Adrenal gland (tissue), 12 donors: ENCODE data around the gene HENMT1. TPM values are rescaled to one million over a fixed set of nuclear protein-coding genes. Genes with fewer than 3 reads are reported as not detected.
"Not testable (repeated sequence)": the region's sequence is repeated elsewhere in the genome, so short reads cannot be mapped to it uniquely, and the experiment has no call there.

ENCODE experiments used
- DNase-seq, 7 donors: peaks; one replicate each; pipeline ENCODE4 v3.0.0-alpha.2; 2019 to 2020
- H3K27ac ChIP-seq, 5 donors: fragments of 200-600 bp; sonication (generic) in 4 of 5; 1 replicate in 3 of 5; 2 replicates in 2 of 5; pipeline versions ENCODE4 v1.5.1 to v1.8.0; 2016 to 2020; ENCODE audit warnings: mild to moderate bottlenecking in 1 of 5
- H3K27me3 ChIP-seq: fragments of 200-600 bp; 2 replicates; pipeline ENCODE4 v1.8.0; 2021
- H3K36me3 ChIP-seq, 2 donors: fragments of 200-600 bp; replicated peaks in 1 of 2; 1 replicate in 1 of 2; 2 replicates in 1 of 2; pipeline versions ENCODE4 v1.5.1 to v1.8.0; 2018 to 2022
- H3K4me1 ChIP-seq, 2 donors: fragments of 200-600 bp; replicated peaks in 1 of 2; 1 replicate in 1 of 2; 2 replicates in 1 of 2; pipeline versions ENCODE4 v1.5.1 to v1.8.0; 2018 to 2021
- H3K4me3 ChIP-seq, 4 donors: fragments of 200-600 bp; sonication (generic) in 3 of 4; one replicate each; pipeline ENCODE4 v1.5.1; 2016 to 2018
- H3K9me3 ChIP-seq, 3 donors: fragments of 200-600 bp; sonication (generic) in 1 of 3; replicated peaks in 1 of 3; 1 replicate in 2 of 3; 2 replicates in 1 of 3; pipeline versions ENCODE4 v1.5.1 to v1.8.0; 2016 to 2021
- CTCF ChIP-seq, 6 experiments: fragments of 450-650 bp in 4 of 6; fragments of 200-600 bp in 2 of 6; sonication (generic) in 1 of 6; IDR thresholded peaks; 1 replicate in 5 of 6; 2 replicates in 1 of 6; pipeline versions ENCODE4 v1.5.1 to v1.8.0; 2016 to 2021; ENCODE audit warnings: antibody characterized with exemption in 6 of 6, mild to moderate bottlenecking in 2 of 6, moderate library complexity in 1 of 6
- POLR2A ChIP-seq, 2 donors: fragments of 450-650 bp; IDR thresholded peaks; one replicate each; pipeline ENCODE4 v1.6.1; 2017; ENCODE audit warnings: antibody characterized with exemption in 2 of 2, mild to moderate bottlenecking in 2 of 2, moderate library complexity in 1 of 2
- WGBS, 4 donors: extraction: QIAGEN DNeasy Blood & Tissue Kit in 2 of 4; methylation state at CpG; one replicate each; pipeline versions ENCODE4 v1.1.5 to v1.1.7; 2013 to 2017; 5-methylcytosine and 5-hydroxymethylcytosine counted together
- intact Hi-C, 2 donors: fragments of 100-400 bp; cut with DNase I; formaldehyde crosslinking; loops; one replicate each; pipeline versions ENCODE4 v1.14.1 to v1.15.0; 2022 to 2023
- polyA plus RNA-seq, 3 donors: library from polyadenylated mRNA; stranded (reverse); fragments of 200-250 nt in 2 of 3; fragments of 350-450 nt in 1 of 3; fragmentation: Illumina TruSeq in 1 of 3; extraction: RNeasy Lipid Tissue Mini Kit (QIAGEN cat#74804) in 1 of 3; gene quantifications; one replicate each; pipeline ENCODE4 v1.2.3, GENCODE V29; 2013 to 2014
- total RNA-seq, 9 donors: library from RNA; depleted of rRNA in 4 of 9; stranded (reverse); fragments of >200 nt in 4 of 9; fragments of 120-200 nt in 1 of 9; fragmentation: NEBNext Ultra II Directional in 1 of 9; extraction: Animal tissue kit (Norgen Biotek cat#: 25700) in 1 of 9; gene quantifications; one replicate each; pipeline versions ENCODE4 v1.1.0 to v1.2.4, GENCODE V29; 2013 to 2023
- donor health status: healthy with polysubstance abuse.
- donor health status: Bipolar disorder and iron deficiency.
- donor health status: DM: yes; HTN: yes; CAD: no.
- donor health status: DM: no; HTN: no; CAD: no.
- donor health status: DM: no; HTN: no; CAD: no.
- donor health status: DM: yes; HTN: yes; CAD: no.

HENMT1 gene
- total and polyA plus RNA-seq, 12 donors: 1.2 to 22.2 (median 3.4) TPM

DNA sequence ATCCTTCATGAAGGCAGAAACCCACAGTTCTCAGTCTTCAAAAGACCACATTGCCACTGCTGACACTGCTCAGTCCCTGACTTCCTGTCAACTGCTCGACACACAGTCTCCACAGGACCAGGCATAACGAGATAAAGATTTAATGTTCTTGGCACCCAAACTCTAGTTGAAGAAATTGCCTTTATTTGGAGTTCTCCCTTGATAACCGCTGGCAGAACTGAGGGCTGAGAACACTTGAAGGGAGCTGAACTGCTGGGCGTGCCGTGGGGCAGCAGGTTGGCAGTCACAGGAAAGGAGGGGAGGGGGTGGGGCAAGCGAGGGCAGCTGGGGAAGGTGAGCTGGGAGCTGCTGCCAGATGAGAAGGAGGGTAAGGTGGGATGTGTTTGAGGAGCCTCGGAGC lies 15.9 kb downstream of the HENMT1 start:
- Histone ChIP-seq H3K36me3 (no peaks in the 10 kb centered on the region), H3K27me3 (no peaks in the 10 kb centered on the region), H3K9me3 (no peaks in the 10 kb centered on the region), H3K4me3 (no peak overlapping the region), H3K27ac (peak overlapping the region in 2 of 5 donors; percentile 85 to 92), H3K4me1 (peaks cover 0 to 11% of the 10 kb centered on the region in 2 donors)
- no peak for TF ChIP-seq CTCF (IDR thresholded peaks at IDR 0.05)
- TF ChIP-seq POLR2A (IDR thresholded peaks at IDR 0.05): no peak
- intact Hi-C loops: loop anchor here (5.0 kb wide), 1 partner anchor 133 kb away; no protein-coding TSS in a partner anchor
- WGBS, 4 donors: 53 to 58% (median 55%) methylated on average over 7 of the region's 7 CpGs
- no peak for DNase-seq

DNA sequence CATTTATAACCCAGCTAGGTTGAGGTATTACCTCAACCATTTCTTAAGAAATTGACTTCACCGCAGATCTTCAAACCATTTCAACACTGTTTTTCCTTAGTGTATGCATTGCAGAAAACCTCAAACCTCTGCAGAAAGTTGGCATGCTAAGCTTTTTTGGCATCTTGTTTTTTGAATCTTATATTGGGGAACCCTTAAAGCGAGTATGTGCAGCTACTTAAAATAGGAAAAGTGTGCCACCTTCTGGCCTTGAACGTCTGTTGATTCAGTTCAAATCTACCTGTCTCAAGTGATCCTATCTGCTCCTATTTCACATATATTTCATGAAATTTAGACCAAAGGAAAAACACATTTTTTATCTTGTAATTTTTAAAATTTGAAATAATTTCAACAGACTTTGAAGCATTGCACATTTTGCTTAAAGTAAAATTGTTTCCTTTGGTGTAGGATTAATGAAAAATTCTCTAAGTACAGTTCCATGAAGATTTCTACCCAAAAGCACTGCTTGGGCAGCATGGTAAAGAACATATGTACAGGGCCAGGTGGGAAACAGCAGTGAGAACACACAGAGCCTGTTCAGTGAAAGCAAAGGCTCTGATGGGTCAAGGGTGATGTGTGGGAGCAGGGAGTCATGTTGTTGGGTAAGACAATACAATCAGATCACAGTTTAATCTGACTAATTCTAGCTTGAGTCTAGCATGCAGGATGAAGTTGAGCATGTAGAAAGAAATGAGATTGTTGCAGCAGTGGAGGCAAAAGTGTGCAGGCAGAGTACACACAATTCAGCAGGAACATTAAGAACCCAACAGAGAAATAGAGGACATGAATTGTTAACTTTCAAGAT lies 17.2 kb downstream of the HENMT1 start:
- Histone ChIP-seq H3K9me3 (no peaks in the 10 kb centered on the region), H3K4me1 (peaks cover 0 to 11% of the 10 kb centered on the region in 2 donors), H3K27me3 (no peaks in the 10 kb centered on the region), H3K4me3 (no peak overlapping the region), H3K36me3 (no peaks in the 10 kb centered on the region), H3K27ac (no peak overlapping the region)
- intact Hi-C loops: no loop called here
- WGBS, 4 donors: 24 to 33% (median 28%) methylated on average over 3 of the region's 3 CpGs
- DNase-seq: peak in 6 of 7 donors; percentile 27 to 71 (median 42)
- TF ChIP-seq CTCF (IDR thresholded peaks at IDR 0.05) (peak; percentile 7 to 71 (median 66)), POLR2A (IDR thresholded peaks at IDR 0.05) (no peak)

DNA sequence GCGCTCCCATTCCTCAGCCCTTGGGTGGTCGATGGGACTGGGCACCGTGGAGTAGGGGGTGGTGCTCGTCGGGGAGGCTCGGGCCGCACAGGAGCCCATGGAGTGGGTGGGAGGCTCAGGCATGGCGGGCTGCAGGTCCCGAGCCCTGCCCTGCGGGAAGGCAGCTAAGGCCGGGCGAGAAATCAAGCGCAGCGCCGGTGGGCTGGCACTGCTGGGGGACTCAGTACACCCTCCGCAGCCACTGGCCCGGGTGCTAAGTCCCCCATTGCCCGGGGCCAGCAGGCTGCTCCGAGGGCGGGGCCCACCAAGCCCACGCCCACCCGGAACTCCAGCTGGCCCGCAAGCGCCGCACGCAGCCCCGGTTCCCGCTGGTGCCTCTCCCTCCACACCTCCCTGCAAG lies 20.0 kb downstream of the HENMT1 start:
- intact Hi-C loops: not testable (repeated sequence)

DNA sequence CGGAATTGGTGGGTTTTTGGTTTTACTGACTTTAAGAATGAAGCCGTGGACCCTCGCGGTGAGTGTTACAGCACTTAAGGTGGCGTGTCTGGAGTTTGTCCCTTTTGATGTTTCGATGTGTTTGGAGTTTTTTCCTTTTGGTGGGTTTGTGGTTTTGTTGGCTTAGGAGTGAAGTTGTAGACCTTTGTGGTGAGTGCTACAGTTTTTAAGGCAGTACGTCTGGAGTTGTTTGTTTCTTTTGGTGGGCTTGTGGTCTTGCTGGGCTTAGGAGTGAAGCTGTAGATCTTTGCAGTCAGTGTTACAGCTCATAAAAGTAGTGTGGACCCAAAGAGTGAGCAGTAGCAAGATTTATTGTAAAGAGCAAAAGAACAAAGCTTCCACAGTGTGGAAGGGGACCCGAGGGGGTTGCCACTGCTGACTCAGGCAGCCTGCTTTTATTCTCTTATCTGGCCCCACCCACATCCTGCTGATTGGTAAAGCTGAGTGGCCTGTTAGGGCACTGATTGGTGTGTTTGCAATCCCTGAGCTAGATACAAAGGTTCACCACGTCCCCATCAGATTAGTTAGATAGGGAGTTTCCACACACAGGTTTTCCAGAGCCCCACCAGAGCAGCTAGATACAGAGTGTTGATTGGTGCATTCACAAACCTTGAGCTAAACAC lies 20.9 kb downstream of the HENMT1 start:
- no peak overlapping the region for H3K4me3 ChIP-seq
- TF ChIP-seq CTCF (IDR thresholded peaks at IDR 0.05): no peak
- TF ChIP-seq POLR2A (IDR thresholded peaks at IDR 0.05): no peak
- H3K36me3 ChIP-seq: peaks cover 0 to 5% of the 10 kb centered on the region in 2 donors
- H3K27ac ChIP-seq: no peak overlapping the region
- intact Hi-C loops: no loop called here
- no peaks in the 10 kb centered on the region for H3K9me3 ChIP-seq
- WGBS, 4 donors: 82 to 91% (median 85%) methylated on average over 9 of the region's 9 CpGs
- no peak for DNase-seq
- no peaks in the 10 kb centered on the region for H3K4me1 ChIP-seq
- no peaks in the 10 kb centered on the region for H3K27me3 ChIP-seq

More for the DNA sequence above, 20.0 kb downstream of the HENMT1 start:
- not testable (repeated sequence) for H3K9me3 ChIP-seq, H3K4me3 ChIP-seq, H3K27me3 ChIP-seq, H3K4me1 ChIP-seq, DNase-seq, H3K36me3 ChIP-seq, H3K27ac ChIP-seq
- 94 to 97% (median 95%) methylated on average over 16 to 27 of the region's 28 CpGs; no CpG with 5 or more reads in 1 of the 4 donors for WGBS, 4 donors
